Kidney glomerular epithelial cell (primary cell): ENCODE data around the gene LRRC39.

Experiments
- DNase-seq: peaks from one replicate; lab custom pipeline; 2025; lab: John Stamatoyannopoulos, UW

LRRC39 gene

DNA sequence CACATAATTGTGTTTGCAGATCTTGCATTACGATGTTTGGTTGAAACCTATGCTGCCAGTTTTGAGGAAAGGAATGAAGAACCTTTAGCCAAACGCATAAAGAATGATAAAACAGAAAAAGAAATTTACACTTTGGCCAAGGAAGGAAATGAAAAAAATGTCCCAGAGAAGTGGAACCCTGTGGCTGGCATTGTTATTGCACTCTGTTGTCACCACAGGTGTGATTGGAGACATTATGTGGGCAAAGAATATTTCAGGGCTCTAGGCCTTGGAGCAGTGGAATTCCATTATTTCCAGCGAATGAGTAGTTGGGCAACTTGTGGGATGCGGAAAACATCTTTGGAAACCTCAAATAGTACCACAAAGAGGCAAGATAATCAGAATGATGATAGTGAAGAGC is 30.2 kb downstream of the LRRC39 start:
- no peak for DNase-seq

DNA sequence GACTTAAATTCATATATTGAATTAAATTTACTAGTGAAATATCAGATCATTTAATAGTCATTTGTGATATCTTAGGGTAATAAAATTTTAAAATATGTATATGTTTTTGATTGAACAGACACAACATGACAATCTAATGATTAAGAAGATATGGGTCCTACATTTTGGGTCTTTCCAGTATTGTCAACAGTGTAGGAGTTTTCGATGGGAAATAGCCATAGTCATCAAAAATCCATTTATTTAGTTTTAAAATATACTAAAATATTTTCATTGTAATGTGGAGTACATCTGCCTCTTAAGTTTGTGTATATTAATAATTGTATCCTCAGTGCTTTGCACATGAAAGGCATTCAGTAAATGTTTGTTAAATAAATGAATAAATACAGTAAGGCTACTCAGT is 31.1 kb downstream of the LRRC39 start:
- DNase-seq, result no peak

GRCh38 chr1:100145116-100145515 is 32.9 kb downstream of the LRRC39 start:
- no peak for DNase-seq

DNA sequence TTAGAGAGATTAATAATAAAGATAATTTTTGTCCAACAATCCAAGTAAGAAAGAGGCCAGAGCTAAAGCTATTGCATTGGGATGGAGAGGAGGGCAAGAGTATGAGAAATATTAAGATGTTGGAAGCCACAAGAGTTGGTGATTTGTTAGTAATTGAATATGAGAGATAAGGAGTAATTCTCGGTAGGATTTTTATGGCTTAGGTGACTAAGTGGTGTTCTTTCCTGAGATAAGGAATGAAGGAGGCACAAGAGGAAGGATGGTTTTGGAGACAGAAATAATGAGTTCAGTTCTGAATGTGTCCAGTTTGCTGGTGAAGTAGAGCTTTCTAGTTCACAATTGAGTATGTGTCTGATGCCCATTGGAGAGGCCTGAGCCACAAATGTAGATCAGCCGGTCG is 35.7 kb downstream of the LRRC39 start:
- DNase-seq, result no peak

GRCh38 chr1:100141192-100141591 is 36.9 kb downstream of the LRRC39 start:
- DNase-seq, result no peak

GRCh38 chr1:100137602-100138001 is 40.5 kb downstream of the LRRC39 start:
- no peak for DNase-seq

DNA sequence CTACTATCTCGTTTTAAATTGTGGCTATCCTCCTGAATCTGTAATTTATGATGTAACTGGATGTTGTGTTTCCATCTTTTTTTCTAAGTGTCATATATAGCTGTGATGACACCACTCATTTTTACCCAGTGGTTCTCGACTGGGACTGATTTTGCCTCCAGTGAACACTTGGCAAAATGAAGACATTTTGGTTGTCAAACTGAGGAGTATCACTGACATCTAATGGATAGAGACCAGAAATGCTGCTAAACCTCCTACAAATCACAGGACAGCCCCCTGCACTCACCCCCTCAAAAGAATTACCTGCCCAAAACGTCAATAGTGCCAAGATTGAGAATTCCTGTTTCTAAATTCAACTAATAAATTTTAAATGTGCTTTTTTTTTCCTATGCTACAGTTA is 43.2 kb downstream of the LRRC39 start:
- no peak for DNase-seq

DNA sequence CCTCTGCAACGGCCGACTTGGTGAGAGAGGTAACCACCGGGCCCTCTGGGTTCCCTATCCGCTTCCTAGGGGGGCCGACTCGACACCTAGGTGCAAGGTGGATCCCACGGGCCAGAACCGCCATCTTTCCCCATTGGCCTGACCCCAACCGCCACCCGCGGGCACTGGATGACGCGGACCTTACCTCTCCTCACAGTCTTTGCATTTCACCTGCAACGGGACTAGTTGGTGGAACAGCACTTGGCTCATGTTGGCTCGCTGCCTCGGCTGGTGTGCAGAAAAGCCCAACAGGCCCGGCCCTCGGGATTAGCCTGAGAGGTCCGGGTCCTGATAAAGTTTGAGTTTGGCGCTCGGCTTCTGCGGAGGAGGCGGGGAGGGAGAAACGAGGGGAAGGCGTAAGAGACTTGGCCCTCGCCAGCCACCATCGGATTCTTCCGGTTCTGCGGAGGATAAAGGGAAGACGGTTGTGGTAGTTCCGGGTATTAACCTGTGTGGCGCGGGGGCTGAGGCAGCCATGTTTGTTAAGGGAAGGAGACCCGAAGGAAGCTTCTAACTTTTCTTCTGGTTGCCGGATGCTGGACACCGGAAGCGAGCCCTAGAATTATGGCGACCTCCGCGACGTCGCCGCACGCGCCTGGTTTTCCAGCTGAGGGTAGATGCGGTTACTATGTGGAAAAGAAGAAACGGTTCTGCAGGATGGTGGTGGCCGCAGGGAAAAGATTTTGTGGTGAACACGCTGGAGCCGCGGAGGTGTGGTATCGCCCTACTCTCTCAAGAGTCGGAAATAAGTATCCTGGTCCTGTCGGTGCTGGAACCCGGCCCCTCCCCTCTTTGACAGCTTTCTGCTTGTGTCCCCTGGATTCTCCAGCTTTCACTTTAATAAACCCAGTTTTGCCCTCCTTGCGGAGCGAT is 45.2 kb downstream of the LRRC39 start, which contains the start of the genes SASS6 and TRMT13:
Gene SASS6, minus strand, starts transcription at position 365 of the 912 bp plus-strand sequence. Its CDS starts 116 bp downstream, at position 249.
Gene TRMT13, plus strand, starts transcription at position 598 of the 912 bp plus-strand sequence. Its CDS starts 6 bp downstream, at position 604.
- peak; percentile 98 for DNase-seq

DNA sequence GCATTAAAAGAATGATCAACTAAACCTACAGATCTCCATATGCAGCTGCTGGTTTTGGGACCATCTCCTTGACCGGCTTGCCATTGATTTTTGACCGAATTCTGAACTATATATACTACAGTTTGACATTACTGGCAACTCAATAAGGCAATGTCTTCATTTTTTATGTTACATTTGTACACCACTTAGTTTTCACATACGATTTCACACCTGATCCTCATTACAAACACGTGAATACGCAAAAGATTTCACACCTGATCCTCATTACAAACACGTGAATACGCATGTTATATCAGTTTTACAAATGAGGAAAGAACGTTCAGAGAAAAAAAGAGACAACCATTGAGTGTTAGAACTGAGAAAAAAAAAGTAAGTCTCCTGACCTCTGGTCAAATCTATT is 46.4 kb downstream of the LRRC39 start:
- no peak for DNase-seq

DNA sequence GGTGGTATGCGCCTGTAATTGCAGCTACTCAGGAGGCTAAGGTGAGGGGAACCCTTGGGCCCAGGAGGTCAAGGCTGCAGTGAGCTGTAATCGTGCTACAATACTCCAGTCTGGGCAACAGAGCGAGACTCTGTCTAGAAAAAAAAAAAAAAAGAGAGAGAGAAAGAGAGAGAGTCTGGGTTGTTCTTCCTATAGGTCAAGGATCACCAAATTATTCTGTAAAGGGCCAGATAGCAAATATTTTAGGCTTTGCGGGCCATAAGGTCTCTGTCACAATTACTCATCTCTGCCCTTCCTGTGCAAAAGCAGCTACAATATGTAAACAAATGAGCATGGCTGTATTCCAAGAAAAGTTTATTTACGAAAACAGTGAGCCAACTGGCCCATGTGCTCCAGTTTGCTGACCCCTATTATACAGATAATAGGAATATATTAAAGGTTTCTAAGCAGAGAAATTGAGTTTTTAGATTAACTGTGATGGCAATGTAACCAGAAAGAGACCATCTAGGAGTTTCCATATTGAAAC is 47.4 kb downstream of the LRRC39 start:
- no peak for DNase-seq

GRCh38 chr1:100127226-100127625 is 50.8 kb downstream of the LRRC39 start:
- DNase-seq, result no peak

DNA sequence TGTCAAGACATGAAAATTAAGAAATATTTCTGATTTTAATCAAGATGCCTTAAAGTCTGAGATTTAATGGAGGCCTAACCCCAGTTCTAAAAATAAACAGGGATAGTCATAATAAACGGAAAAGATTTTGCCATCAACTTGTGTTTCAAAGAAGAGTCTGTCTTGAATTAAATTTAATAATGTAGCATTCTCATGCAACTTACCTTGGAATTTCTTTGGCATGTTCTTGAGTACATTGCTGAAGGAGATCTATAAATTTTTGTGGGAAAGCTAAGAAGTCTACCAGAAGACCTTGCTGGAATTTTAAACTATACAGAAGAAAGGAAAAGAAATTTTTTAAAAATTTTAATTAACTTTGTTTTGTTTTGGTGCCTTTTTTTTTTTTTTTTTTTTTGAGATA is 55.9 kb downstream of the LRRC39 start:
- no peak for DNase-seq

GRCh38 chr1:100115524-100115923 is 62.5 kb downstream of the LRRC39 start:
- no peak for DNase-seq

DNA sequence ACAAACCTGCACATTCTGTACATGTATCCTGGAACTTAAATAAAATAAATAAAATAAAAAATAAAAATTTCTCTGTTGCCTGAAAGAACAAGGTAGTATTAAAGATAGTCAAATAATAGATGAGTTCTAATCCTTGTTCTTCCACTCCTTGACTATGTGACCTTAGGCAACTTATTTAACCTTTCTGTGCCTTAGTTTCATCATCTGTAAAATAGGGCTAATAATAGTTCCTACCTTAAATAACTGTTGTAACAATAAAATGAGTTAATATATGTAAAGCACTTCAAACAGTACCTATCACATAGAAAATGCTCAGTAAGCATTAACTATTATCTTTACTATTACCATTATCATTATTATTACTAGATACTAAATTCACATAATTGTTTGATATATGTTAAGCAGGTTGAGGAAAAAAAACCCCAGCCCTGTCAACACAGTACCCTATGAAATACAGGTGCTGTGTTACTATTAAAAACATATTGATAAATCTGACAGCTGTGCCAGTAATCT is 68.4 kb downstream of the LRRC39 start:
- no peak for DNase-seq

DNA sequence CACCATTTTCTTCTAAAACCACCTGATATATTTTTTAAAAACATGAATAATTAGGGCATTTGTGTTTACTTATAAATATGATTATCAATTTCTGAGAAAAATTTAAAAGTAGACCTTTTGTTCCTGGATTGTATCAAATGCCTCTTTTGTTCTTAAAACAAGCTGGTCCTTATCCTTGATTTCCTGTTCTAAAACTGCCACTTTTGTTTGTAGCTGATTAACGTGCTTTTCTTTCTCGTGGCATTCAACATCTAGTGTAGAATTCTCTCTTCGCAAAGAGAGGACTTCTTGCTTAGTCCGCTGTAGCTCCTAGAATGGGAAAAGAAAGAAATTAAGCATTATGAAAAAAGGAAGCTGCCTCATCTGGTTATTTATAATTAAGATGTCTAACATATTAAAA is 70.4 kb downstream of the LRRC39 start:
- DNase-seq, result no peak

DNA sequence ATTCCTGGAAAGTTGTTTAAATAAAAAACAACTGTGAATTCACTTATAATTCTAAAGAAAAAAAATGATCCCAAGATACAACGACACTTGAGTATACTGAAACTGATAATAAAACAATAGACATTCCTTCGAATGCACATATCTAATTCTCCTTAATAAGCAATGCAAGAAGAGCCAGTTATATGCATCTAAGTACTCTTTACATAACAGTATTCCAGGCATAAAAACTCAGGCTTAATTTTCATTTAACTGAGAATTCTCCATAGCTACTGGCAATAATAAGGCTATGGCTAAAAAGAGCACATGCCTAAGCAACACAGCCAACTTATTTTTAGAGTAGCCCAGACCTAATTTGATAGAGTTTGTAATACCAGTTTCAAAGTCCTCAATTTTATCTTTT is 76.5 kb downstream of the LRRC39 start:
- no peak for DNase-seq

DNA sequence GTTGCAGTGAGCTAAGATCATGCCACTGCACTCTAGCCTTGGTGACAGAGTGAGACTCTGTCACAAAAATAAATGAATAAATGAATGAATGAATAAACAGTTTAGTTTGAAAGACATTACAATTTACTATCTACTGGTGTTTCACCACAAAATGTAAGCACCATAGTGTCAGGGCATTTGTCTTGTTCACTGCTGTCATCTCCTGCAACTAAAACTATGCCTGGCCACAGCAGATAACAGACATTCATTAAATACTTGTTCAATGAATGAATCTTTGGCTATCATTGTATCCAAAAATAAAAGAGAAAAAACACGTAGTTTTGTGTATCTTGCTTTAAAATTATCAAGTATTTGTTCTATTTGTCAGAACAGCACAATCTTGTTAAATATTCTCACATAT is 77.9 kb downstream of the LRRC39 start:
- peak; percentile 6 for DNase-seq
